D721Med (cell line): Measurements from ENCODE around the gene CFAP157.
A peak's percentile ranks its signal among the peaks of the same experiment; 100 is the strongest.

Source experiments
- DNase-seq: peaks from one replicate; pipeline ENCODE4 v3.0.0; 2011; ENCODE audit warnings: low spot score; ENCODE audit not compliant: insufficient read length
- FAIRE-seq: peaks from 2 replicates; lab custom pipeline; 2011; peaks lifted over from hg19 to GRCh38; lab: Jason Lieb, UNC
- TF ChIP-seq, protein P1 (sequence below): IDR thresholded peaks from 2 replicates; pipeline ENCODE4 v1.5.1; 2012; ENCODE audit warnings: mild to moderate bottlenecking, control low read depth; ENCODE audit not compliant: insufficient read depth; ENCODE audit errors: missing control alignments

CFAP157 gene

DNA sequence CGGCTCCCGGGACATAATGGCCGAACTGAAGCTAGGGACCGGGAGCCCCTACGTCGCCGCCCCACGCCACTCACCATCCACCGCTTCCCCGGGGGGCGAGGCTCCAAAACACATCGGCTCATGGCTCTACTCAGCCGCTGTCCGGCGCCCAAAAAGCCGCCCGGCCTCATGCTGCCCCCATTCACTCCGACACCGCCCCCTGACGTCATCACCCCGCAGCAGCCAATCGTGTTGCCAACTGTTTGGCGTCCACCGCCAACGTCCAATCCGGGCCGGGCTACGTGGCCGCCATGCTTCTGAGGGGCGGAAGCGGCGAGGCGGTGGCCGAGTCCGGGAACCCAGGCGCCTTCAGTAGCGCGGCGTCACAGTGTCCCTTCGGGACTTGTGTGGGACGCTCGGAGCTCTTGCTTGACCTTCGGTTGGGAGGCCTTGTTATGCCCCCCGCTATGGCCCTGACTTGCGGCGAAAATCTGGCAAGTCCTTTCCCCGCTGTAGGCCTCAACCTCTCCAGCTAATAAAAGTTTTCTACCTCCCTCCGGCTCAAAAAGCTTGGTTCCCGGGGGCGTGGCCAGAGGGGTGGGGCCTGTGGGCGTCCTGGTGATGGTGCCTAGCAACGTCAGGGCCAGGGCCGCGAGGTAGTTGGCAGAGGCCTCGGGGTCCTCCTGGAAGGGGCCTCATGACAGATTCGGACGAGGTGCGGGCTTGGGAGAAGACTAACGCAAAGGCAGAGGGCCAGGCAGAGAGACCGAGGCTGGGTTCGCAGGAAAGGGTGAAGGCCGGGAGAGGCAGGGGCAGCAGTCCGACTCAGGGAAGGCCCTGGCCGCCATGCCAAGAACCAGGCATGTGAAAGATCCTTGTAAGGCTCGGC lies 8.9 kb downstream of the CFAP157 start, which contains the start of the genes PTRH1 and TTC16:
PTRH1 (minus strand) TSS at position 194 of the 868 bp plus-strand sequence; CDS start at position 170, 24 bp downstream.
TTC16 (plus strand) TSS at position 610 of the 868 bp plus-strand sequence; CDS start at position 677, 67 bp downstream.
- no peak for FAIRE-seq
- DNase-seq: peak; percentile 99
- TF ChIP-seq, protein P1, sequence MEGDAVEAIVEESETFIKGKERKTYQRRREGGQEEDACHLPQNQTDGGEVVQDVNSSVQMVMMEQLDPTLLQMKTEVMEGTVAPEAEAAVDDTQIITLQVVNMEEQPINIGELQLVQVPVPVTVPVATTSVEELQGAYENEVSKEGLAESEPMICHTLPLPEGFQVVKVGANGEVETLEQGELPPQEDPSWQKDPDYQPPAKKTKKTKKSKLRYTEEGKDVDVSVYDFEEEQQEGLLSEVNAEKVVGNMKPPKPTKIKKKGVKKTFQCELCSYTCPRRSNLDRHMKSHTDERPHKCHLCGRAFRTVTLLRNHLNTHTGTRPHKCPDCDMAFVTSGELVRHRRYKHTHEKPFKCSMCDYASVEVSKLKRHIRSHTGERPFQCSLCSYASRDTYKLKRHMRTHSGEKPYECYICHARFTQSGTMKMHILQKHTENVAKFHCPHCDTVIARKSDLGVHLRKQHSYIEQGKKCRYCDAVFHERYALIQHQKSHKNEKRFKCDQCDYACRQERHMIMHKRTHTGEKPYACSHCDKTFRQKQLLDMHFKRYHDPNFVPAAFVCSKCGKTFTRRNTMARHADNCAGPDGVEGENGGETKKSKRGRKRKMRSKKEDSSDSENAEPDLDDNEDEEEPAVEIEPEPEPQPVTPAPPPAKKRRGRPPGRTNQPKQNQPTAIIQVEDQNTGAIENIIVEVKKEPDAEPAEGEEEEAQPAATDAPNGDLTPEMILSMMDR: no peak

DNA sequence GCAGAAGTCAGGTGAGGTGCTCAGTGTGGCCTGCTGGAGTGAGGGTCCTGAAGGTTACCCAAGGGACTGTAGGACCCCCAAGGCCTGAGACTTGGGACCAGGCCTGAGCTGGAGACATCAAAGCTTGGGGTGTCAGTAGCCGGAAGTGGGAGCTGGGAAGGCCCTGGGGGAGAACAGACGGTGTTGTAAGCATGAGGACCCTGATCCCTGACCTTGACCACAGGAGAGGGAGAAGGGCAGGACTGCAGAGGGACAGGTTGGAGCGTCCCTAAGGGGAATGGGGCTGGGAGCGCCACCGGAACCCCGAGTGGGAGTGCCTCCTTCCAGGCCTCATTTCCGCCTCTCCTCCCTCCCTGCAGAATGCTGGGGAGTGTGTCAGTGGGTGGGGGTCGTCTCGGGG lies 9.6 kb downstream of the CFAP157 start:
- no peak for FAIRE-seq
- no peak for DNase-seq
- TF ChIP-seq, protein P1: no peak

DNA sequence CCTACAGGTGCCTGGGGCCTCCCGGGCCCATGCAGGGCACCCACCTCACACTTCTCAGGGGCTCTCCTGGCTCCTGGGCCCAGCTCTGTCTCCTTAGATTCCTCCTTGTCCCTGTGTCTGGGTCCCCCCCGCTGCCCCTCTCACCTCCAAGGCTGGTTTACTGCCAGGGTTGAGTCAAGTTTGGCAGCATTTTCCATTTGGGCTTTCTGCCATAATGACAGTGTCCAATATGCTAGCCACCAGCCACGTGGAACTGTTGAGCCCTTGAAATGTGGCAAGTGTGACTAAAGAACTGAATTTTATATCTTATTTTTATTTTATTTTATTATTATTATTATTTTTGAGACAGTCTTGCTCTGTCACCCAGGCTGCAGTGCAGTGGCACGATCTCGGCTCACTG lies 11.0 kb downstream of the CFAP157 start:
- no peak for FAIRE-seq
- no peak for DNase-seq
- TF ChIP-seq, protein P1: no peak

DNA sequence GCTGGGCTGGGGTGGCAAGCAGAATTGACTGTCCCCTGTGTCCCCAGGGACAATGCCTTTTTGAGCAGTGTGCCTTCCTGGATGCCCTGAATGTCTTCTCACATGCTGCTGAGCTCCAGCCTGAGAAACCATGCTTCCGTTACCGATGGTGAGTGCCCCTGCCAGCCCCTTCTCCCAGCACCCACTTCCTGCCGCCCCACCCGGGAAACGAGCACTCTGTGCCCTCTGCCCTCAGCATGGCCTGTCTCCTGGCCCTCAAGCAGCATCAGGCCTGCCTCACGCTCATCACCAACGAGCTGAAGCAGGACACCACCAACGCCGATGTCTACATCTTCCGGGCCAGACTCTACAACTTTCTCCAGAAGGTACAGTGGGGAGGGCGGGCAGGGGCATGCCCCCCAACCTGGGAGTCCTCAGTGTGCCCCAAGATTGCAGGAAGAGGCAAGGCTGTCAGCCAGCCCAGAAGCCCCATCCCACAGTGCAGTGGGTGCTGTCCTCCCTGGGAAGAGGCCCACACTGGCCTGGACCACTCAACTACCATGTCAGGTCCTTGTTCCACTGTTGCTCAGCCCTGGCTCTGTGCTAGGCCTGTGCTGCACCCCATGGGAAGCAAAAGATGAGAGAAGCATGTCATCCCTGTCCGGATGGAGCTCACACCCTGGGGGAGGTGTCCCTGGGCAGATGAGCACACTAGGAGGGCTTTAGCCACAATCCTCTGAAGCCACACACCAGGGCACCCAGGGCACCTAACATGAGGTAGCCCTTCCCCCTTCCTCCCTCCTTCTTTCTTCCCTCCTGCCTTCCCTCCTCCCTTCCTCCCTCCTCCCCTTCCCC lies 13.5 kb downstream of the CFAP157 start:
- FAIRE-seq (no peak), DNase-seq (no peak)
- TF ChIP-seq, protein P1: no peak

DNA sequence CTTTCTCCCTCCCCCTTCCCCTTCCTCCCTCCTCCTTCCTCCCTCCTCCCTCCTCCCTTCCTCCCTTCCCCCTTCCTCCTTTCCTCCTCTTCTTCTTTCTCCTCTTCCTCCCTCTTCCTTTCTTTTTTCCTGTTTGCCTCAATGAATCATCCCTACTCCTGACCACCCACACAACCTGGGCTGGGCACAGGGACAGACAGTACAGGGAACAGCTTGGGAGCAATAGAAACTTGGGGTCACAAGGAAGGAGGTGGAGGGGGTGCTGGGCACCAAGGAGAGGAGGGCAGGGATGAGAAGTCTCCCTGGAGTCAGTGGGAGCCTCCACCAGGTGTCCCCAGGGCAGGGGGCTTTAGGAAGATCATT lies 14.1 kb downstream of the CFAP157 start:
- no peak for DNase-seq
- TF ChIP-seq, protein P1: no peak
- no peak for FAIRE-seq

DNA sequence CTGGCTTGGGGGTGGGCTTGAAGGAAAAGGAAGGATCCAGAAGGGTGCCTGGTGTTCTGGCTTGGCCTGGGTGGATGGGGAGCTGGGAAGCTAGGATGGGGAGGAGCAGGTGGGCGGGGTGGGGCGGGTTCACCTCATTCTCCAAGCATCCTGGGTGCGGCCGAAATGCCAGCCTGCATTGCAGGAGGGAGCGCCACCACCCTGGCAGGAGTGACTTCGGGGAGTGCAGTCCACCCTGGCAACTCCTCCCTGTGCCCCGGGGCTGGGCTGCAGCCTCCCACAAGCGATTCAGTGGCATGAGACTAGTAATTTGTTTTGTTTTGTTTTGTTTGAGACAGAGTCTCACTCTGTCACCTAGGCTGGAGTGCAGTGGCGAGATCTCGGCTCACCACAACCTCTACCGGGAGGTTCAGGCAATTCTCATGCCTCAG lies 14.6 kb downstream of the CFAP157 start:
- no peak for FAIRE-seq
- TF ChIP-seq, protein P1: no peak
- DNase-seq: no peak
